Left ventricle myocardium superior (tissue), 1 donor: ENCODE measurements around the gene IDS. TPM values are rescaled to one million over a fixed set of nuclear protein-coding genes. Genes with fewer than 3 reads are reported as not detected.

Experiments used
- ATAC-seq: fragments of 200-7000 bp; cut with Tn5 transposase; one replicate; pipeline ENCODE4 v1.9.1; 2020; ENCODE audit warnings: mild to moderate bottlenecking, moderate library complexity
- DNase-seq: peaks from one replicate; pipeline ENCODE4 v3.0.0-alpha.2; 2020
- intact Hi-C: fragments of 100-400 bp; cut with micrococcal nuclease; formaldehyde crosslinking; loops from one replicate; pipeline ENCODE4 v1.11.0; 2022
- total RNA-seq: library from RNA; stranded (reverse); fragmentation: NEBNext Ultra II Directional; extraction: Animal tissue kit (Norgen Biotek cat#: 25700); gene quantifications from one replicate; pipeline ENCODE4 v1.2.1, GENCODE V29; 2021
- donor health status: DM: no; HTN: yes; CAD: no; lungs with severe emphysema.

Gene IDS
- total RNA-seq, 1 donor from 2014 or later, result 88.7 TPM

DNA sequence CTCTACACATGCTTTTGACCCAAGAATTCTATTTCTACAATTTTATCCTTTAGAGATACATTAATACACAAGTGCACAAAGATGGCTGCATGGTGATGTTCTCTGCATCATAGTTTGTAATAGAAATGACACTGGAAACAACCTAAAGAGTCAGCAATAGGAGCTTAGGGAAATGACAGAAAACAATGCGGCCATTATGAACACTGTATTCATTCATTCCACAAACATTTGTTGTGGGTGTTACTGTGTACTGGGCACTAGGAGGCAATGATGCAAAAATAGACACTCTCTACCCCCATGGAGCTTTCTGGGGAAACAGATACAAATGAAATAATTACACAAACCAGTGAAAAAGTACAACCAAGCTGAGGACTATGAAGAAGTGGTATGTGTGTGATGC, 32.0 kb downstream of the IDS start:
- intact Hi-C loops, result no loop called here
- ATAC-seq, result no peak
- no peak for DNase-seq

DNA sequence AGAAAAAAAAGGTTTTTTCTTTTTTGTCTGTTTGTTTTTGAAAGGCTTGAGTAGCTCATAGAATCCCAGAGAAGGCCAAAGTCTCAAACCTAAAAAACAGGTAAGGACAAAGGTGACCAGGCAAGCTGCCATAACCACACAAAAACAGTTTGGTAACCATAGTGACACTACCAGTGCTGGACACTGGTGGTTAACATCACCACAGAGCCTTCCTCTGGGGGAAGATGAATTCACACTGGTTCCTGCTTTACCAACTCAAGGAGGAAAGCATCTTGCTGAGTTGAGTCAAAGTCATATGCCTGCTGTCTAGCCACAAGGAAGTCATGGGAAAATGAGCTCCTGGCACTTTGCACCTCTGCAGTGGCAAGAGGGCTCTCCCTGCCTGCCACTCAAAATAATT, 32.5 kb downstream of the IDS start:
- DNase-seq, result no peak
- intact Hi-C loops, result no loop called here
- no peak for ATAC-seq

DNA sequence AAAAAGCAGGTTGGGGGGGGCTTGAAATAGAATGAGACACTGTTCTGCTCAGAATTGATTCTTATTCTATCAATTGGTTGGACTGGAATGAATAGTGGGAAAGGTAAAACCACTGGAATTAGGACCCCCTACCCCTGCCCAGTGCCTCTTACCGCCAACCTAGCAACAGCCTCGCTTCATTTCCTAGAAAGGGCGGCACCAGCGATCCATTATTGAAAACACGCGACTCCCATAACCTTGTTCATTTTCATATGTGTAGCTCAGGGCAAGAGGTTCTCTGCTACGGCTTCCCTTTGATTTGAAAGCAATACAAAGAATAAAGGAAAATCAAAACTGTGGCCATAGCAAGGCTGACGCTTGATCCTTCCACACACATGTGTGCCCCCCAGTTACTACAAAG, 33.7 kb downstream of the IDS start:
- DNase-seq (no peak), ATAC-seq (no peak)
- intact Hi-C loops, result no loop called here

DNA sequence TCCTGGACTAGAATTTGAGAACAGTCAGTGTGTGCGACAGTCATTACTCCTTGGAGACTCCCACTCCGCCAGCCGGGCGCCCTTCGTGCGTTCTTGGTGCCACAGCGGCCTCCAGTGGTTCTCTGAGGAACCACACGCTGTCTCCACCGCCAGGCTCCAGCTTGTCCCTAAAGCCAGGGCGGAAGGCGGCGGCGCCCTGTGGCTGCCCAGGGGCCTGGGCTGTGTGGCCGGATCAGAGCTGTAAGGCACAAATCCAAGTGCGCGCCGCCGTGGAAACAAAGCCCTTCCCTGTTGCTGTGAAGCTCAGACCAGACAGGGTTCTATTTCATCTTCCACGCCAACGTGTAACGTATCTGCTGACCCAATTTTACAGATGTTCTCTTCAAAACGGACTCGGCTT, 34.2 kb downstream of the IDS start:
- intact Hi-C loops, result no loop called here
- ATAC-seq, result peak; percentile 97
- DNase-seq, result peak; percentile 85

DNA sequence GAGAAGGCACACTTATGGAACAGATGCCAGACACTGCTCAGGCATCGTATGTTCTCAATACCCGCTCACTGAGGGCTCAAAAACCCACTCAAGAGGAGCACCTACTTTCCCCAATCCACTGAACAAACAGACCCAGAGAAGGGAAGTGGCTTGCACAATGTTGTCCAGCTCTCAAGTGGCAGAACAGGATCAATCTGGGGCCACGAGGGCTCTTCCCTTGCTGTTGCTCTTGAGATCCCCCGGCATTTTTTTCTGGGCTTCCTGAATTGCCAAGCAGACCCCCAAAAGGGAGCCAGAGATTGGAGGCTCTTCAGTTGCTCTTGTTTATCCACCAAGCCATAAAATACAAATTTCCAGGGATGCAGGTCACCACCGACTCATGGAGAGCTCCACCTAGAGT, 35.7 kb downstream of the IDS start:
- no peak for DNase-seq
- no peak for ATAC-seq
- intact Hi-C loops, result no loop called here

DNA sequence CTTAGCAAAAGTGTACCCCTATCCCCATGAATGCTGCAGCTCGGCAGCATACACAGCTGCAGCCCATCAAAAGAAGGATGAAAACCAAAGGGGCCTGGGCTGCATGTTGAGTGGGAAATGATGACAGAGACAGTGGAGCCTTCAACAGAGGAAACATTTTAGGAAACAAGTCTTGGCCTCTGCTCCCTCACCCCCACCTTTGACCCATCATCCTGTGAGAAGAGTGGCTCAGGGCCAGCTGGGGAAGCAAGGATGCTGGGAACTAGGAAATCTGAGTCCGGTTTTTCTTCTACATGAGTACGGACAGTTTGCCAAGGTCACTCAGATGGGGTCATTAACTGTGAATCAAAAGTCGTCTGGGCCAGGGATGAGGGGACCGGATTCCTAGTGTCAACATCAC, 37.2 kb downstream of the IDS start:
- DNase-seq (peak; percentile 54), ATAC-seq (peak; percentile 55)
- intact Hi-C loops, result no loop called here

DNA sequence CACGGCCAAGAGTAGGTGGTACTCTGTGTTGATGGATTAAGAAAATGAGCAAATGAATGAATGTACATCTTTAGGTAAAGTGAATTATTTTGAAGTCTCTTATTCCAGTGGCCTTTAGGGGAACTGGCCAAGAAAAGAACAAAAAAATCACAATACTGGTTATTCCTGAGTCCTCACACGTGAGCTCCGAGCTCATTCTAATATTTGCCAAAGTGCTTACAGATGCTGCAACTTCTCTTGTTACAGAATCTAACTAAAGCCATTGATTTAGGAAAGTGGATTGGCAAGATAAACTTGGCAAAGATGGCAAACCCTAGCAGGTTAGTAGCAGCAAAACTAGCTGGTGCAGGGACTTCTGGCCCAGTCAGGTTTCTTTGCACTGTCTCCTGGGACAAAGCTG, 37.6 kb downstream of the IDS start:
- no peak for ATAC-seq
- intact Hi-C loops, result no loop called here

DNA sequence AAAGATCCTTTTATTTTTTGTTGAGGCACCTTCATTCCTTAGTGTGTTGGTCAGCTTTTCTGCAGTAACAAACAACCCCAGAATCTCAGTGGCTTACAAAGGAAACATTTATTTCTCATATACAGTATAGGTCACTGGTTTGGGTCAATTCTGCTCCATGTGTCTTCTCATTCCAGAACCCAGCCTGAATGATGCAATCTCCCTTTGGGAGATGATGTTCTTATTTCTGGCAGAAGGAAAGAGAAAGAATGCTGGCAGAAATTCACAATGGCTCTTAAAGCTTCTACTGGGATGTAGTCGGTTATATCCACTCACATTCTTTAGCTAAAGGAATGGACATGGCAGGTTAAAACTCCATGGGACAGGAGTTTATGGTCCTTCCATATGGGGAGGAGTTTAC, 42.3 kb downstream of the IDS start:
- DNase-seq, result no peak

More for the DNA sequence above, 37.6 kb downstream of the IDS start:
- DNase-seq, result no peak

DNA sequence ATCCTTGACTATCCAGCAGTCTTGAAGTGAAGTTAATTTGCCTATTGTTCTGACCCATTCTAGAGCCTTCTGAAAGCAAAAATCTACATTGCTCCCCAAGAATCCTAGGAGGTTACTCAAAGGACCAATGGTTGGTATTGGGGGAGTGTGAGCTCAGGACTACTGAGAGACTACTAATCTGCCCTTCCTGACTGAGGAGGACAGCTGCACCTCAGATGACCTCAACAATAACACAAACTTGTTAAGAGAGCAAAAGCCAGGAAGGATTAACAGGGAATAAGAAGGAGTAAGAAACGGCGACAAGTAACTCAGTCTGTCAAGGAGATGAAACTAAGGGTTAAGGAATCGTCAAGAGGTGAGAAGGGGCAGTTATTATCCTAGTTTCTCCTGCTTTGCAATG, 43.4 kb downstream of the IDS start:
- ATAC-seq, result no peak
- no peak for DNase-seq
- intact Hi-C loops, result no loop called here

More for the DNA sequence above, 42.3 kb downstream of the IDS start:
- ATAC-seq, result peak; percentile 64
- intact Hi-C loops, result no loop called here

DNA sequence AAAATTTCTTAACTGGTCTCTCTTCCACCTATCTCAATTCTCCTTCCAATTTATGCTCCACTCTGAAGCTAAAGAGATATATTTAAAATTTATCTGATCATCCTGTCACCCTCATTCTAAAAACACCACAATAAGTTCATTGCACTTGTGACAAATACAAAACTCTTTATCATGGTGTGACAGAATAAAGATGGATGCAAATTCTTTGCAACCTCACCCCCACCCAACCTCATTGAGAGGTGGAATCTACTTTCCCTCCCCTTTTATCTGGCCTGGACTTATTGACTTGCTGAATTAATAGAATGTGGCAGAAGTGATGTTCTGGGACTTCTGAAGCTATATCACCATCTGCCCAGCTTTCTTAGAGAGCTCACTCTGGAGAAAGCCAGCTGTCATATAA, 46.5 kb downstream of the IDS start:
- ATAC-seq (no peak), DNase-seq (no peak)
- intact Hi-C loops, result no loop called here

DNA sequence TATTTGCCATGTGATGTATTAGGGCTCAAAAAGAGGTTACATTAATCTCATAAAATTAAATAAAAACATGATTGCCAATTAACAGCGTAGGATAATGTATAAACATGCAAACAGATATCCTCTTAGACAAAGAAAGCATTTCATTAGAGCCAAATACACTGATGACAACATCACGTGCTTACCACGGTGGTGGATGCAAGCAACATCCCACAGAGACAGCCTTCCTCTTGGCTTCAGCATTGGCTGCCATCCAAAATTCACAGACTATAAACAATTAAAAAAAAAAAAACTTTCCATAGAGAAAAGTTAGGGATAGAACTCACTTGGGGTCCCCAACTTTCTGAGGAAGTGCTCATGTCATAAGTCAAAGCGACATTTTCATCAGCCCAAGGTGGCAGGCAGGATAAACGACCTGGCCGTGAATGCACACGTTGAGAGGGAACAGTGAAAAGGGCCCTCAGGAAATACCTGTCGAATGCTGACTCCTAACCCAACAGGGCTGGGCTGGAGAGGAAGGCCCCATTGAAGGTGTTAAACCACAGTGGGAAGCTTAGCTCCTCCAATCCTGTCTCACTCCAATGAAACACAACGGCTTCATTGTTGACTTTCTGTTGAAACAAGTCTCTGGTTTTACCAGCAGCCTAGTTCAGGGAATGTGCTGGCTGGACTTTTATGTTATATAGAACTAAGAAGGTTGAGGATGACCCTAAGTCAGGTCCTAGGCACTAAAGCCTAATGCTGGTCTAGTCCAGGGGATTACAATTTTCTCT, 48.4 kb downstream of the IDS start:
- ATAC-seq (no peak), DNase-seq (no peak)
- intact Hi-C loops, result no loop called here

DNA sequence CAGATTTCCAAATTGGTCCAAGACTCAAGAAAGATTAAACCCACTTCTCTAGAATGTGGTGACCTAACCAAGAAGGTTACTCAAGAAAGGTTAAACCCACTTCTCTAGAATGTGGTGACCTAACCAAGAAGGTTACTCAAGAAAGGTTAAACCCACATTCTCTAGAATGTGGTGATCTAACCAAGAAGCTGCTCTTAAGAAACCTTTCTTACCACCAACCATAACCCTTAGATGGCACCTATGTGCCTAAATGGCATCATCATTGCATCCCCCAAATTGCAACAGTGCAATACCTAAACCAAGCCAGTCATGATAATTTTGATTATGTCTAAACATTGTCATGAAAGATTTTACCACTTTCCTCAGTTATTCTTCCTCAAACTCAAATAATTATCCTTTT, 49.2 kb downstream of the IDS start:
- intact Hi-C loops, result no loop called here
- DNase-seq, result no peak
- no peak for ATAC-seq

DNA sequence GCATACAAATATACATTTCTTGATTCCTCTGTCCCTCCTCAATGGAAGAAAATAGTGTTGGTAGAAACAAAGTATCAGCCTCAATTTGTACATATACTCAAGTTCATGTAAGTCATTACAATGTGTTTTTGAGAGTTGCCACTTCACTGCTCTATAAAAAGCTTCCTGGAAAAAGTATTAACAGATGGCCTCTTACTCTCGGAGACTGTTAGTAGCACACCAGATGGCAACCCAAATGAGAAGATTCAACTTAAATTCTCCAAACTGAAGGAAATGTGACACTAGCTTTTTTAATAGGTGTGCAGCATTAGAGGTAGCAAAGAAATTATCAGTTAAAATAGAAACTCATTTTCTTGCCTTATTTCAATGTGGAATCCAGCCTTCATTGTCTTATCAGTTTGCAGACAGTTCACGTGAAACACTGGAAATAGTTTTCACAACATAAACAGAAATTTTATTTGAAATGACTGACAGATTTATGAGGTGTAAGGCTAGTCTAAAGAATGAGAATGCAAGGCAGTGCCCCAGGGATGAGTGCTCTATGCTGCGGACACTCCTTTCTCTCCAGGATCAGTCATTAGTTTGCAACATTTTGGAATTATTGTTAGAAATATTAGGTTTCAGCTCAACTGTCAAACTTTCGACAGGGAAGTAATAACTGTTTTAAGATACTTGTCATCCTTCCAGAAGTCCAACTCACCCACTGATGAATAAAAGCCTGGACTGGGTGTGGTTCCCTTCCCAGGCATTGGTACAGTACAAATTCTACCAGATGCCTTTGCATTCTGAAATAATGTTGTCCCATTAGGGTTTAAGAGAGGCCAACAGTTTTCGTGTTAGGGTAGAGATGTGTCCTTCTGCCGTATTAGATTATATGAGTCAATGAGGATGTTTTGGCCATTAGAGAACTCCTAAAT, 50.9 kb downstream of the IDS start:
- DNase-seq (no peak), ATAC-seq (no peak)
- intact Hi-C loops, result no loop called here

DNA sequence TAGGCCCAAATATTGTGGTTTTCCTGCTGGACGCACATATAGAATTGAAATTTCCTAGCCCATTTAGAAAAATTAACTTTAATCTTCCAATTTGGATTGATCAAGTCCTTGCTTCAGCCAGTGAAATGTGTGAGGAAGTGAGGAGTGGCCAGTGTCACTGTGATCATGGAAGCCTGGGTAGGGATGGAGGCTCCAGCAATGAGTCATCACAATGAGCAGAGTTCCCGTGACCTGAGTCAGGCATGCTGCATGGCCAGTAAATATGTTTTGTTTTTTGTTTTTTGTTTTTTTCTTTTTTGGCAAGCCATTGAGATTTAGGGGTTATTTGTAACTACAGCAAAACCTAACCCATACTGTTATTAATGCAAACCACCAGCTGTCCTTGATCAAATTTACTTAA, 52.1 kb downstream of the IDS start:
- DNase-seq, result no peak
- intact Hi-C loops, result no loop called here
- no peak for ATAC-seq

DNA sequence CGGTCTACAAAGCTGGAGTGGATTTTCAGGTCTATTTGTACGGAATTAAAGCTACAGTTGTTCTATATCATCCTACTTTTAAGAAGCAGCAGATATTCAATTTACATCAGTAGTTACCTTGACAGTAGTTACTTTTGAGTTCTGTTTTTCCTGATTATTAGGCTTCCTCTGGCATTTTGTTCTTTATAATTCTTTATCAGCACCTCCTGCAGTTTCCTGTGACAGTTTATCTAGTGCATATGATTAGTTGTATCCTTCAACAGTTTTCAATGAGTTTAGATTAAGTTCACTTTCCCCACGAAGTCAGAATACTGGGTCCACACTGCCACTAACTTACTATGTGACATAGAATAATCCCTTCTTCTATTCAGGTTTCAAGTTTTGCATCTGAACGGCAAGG, 71.7 kb downstream of the IDS start:
- DNase-seq, result no peak
- intact Hi-C loops, result no loop called here
- ATAC-seq, result no peak

DNA sequence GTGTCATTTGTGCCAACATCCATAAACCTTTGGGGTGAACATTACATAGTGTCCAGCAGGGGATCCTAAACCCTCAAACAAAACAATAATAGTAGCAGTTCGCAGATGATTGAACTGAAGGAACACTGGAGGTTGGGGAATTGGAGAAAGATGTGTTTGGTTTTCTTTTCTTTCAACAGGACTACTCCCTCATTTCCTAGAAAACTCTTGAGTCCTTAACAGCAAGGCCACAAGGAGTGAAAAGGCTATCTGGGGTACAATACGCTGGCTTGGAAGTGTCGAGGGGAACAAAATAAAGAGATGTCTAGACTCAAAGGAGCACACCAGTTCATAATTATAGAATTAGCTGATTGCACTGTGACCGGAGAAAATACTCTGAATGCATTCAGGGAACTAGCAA, 72.1 kb downstream of the IDS start:
- DNase-seq (no peak), ATAC-seq (no peak)
- intact Hi-C loops, result no loop called here

Other genes starting within 250 kb of the IDS start
- gene EOLA1, start 35.7 kb upstream of the IDS start, total RNA-seq, result 29.6 TPM
- gene HSFX3, start 44.6 kb upstream of the IDS start, total RNA-seq, result not detected
- gene MAGEA9B, start 82.2 kb upstream of the IDS start, total RNA-seq, result not detected
- gene HSFX2, start 90.0 kb upstream of the IDS start, total RNA-seq, result not detected
- 35.2 TPM for gene TMEM185A, start 126.5 kb upstream of the IDS start, total RNA-seq
- gene MAGEA11, start 206.8 kb upstream of the IDS start, total RNA-seq, result not detected